Activated naive CD8-positive, alpha-beta T cell treated with anti-CD3 and anti-CD28 coated beads, Interleukin-2, amount 10 ng/mL, durations not matched to agents 7 days and 5 days (primary cell): Measurements from ENCODE around the gene ARID3C. TPM values are rescaled to one million over a fixed set of nuclear protein-coding genes. Genes with fewer than 3 reads are reported as not detected.
A peak's percentile ranks its signal among the peaks of the same experiment; 100 is the strongest.
"Not testable (repeated sequence)": the region's sequence is repeated elsewhere in the genome, so short reads cannot be mapped to it uniquely, and the experiment has no call there.

Experiments
- ATAC-seq: fragments of 150-1000 bp; cut with Tn5 transposase; one replicate; pipeline ENCODE4 v1.10.0; 2021; ENCODE audit warnings: low read depth, moderate library complexity
- POLR2A ChIA-PET: fragments of 350-600 bp; sonication (Branson Sonifier 250); formaldehyde crosslinking; loops from one replicate; lab custom pipeline; 2021; ENCODE audit warnings: antibody characterized with exemption; lab: Charles Lee
- DNase-seq: peaks from one replicate; pipeline ENCODE4 v3.0.0; 2021
- H3K27ac Mint-ChIP-seq: one replicate; pipeline ENCODE4 v1.8.0; 2022; ENCODE audit warnings: mild to moderate bottlenecking, mixed read lengths
- H3K27me3 Mint-ChIP-seq: one replicate; pipeline ENCODE4 v1.8.0; 2022; ENCODE audit warnings: mild to moderate bottlenecking, moderate library complexity, mixed read lengths
- H3K36me3 Mint-ChIP-seq: one replicate; pipeline ENCODE4 v1.8.0; 2021; ENCODE audit warnings: mild to moderate bottlenecking, mixed read lengths
- H3K4me1 Mint-ChIP-seq: one replicate; pipeline ENCODE4 v1.8.0; 2021; ENCODE audit warnings: mixed read lengths
- H3K4me3 Mint-ChIP-seq: one replicate; pipeline ENCODE4 v1.8.0; 2022; ENCODE audit warnings: mild to moderate bottlenecking, moderate library complexity, mixed read lengths
- H3K9me3 Mint-ChIP-seq: one replicate; pipeline ENCODE4 v1.8.0; 2021; ENCODE audit warnings: mixed read lengths
- total RNA-seq, 2 experiments: library from RNA; stranded (reverse); gene quantifications; one replicate each; pipeline ENCODE4 v1.2.3, GENCODE V29; 2021

ARID3C gene
- total RNA-seq, 2 experiments from 2014 or later, result not detected

DNA sequence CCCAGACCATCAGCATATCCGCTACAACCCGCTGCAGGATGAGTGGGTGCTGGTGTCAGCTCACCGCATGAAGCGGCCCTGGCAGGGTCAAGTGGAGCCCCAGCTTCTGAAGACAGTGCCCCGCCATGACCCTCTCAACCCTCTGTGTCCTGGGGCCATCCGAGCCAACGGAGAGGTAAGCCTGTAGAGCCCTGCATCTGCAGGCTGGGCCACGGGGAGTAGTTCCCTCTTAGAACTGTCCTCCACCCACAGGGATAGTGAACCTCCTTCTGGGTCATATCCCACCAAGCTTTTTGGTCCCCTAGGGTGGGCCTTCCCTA, 18.2 kb upstream of the ARID3C start:
- H3K27me3 Mint-ChIP-seq, result no peaks in the 10 kb centered on the region
- peaks cover 17% of the 10 kb centered on the region for H3K4me1 Mint-ChIP-seq
- H3K27ac Mint-ChIP-seq, result peak overlapping the region; percentile 91
- POLR2A ChIA-PET, result interaction anchor here (0.6 to 5.6 kb wide), 12 partner anchors 10 to 602 kb away, joined by 3 to 117 read pairs (median 4); partner anchors contain the start of genes ATOSB, DCTN3, SIGMAR1 and STOML2
- H3K36me3 Mint-ChIP-seq, result peaks cover 18% of the 10 kb centered on the region
- peak overlapping the region; percentile 94 for H3K4me3 Mint-ChIP-seq
- ATAC-seq (no peak), DNase-seq (no peak)
- H3K9me3 Mint-ChIP-seq, result no peaks in the 10 kb centered on the region

- H3K9me3 Mint-ChIP-seq, result no peaks in the 10 kb centered on the region
- peak; percentile 98 for DNase-seq
- peak; percentile 84 for ATAC-seq
- POLR2A ChIA-PET, result interaction anchor here (0.6 to 5.6 kb wide), 13 partner anchors 10 to 601 kb away, joined by 3 to 117 read pairs (median 4); partner anchors contain the start of genes ATOSB, DCTN3, SIGMAR1 and STOML2
- no peaks in the 10 kb centered on the region for H3K27me3 Mint-ChIP-seq
- H3K27ac Mint-ChIP-seq, result peak within 1 kb of the TSS; percentile 91
- peaks cover 18% of the 10 kb centered on the region for H3K36me3 Mint-ChIP-seq
- H3K4me1 Mint-ChIP-seq, result peaks cover 17% of the 10 kb centered on the region
- peak within 1 kb of the TSS; percentile 94 for H3K4me3 Mint-ChIP-seq
Measured at GRCh38 chr9:34646211-34647083, 17.6 kb upstream of the ARID3C start, which contains the start of gene GALT. GALT (plus strand) TSS chr9:34646675; CDS start chr9:34646705, 30 bp downstream.

DNA sequence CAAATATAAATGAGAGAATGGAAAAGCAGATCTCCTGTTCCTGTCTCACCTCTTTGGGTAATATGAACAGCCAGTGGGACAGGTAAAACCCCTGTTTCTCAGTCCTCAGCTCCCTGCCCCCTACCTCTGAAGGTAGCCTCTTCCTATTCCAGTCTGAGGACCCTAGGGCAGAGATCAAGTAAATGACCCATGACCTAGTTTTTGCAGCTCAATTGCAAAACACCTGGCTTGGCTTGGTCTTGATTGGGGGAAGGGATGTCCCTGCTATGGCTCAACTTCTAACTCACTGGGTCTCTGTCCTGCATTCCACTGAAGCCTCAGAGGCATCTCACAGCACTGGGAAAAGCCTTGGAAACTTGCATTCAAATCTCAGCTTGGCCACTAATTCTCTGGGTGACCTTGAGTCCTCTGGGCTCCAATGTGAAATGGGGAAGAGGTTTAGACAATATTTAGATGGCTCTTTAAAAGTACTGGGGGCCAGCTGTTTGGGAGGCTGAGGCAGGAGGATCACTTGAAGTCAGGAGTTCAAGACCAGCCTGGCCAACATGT, 16.0 kb upstream of the ARID3C start:
- POLR2A ChIA-PET, result interaction anchor here (1.0 to 5.6 kb wide), 3 partner anchors 9 to 33 kb away, joined by 3 to 117 read pairs (median 4); partner anchors contain the start of gene SIGMAR1
- ATAC-seq (no peak), DNase-seq (no peak)
- H3K36me3 Mint-ChIP-seq, result peaks cover 18% of the 10 kb centered on the region
- H3K9me3 Mint-ChIP-seq, result no peaks in the 10 kb centered on the region
- peaks cover 17% of the 10 kb centered on the region for H3K4me1 Mint-ChIP-seq
- no peak overlapping the region for H3K27ac Mint-ChIP-seq
- H3K27me3 Mint-ChIP-seq, result no peaks in the 10 kb centered on the region
- no peak overlapping the region for H3K4me3 Mint-ChIP-seq

DNA sequence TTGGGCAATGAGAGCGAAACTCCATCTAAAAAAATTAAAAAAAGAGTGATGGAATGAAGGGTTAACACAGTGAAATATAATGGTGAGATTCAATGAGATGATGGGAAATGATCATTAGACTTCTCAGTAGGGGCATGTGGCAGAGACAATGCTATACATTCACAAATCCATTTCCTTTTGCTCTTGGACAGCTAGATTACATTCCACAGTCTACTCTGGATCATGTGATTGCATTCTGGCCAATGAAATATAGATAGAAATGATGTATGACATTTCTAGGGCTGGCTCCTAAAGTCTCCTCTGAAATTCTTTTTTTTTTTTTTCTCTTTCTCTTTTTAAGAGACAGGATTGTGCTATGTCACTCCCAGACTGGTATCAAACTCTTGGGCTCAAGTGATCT, 13.8 kb upstream of the ARID3C start:
- DNase-seq (no peak), ATAC-seq (no peak)
- POLR2A ChIA-PET, result interaction anchor here (0.8 to 0.9 kb wide), 2 partner anchors 12 to 23 kb away, joined by 3 to 4 read pairs; no protein-coding TSS in a partner anchor
- H3K27ac Mint-ChIP-seq, result no peak overlapping the region
- H3K4me1 Mint-ChIP-seq, result peaks cover 18% of the 10 kb centered on the region
- H3K4me3 Mint-ChIP-seq, result no peak overlapping the region
- H3K9me3 Mint-ChIP-seq, result no peaks in the 10 kb centered on the region
- H3K36me3 Mint-ChIP-seq, result peaks cover 3% of the 10 kb centered on the region
- H3K27me3 Mint-ChIP-seq, result no peaks in the 10 kb centered on the region

GRCh38 chr9:34639322-34639721, 10.5 kb upstream of the ARID3C start:
- not testable (repeated sequence) for H3K27ac Mint-ChIP-seq, H3K36me3 Mint-ChIP-seq, H3K4me3 Mint-ChIP-seq, DNase-seq, H3K9me3 Mint-ChIP-seq, ATAC-seq, H3K27me3 Mint-ChIP-seq
- H3K4me1 Mint-ChIP-seq, result peaks cover 27% of the 10 kb centered on the region
- POLR2A ChIA-PET, result interaction anchor here (1.0 to 7.1 kb wide), 5 partner anchors 7 to 26 kb away, joined by 3 to 117 read pairs (median 13); partner anchors contain the start of genes GALT and RPP25L

GRCh38 chr9:34638138-34638445, 9.2 kb upstream of the ARID3C start:
- Mint-ChIP-seq H3K9me3 (no peaks in the 10 kb centered on the region), H3K27me3 (no peaks in the 10 kb centered on the region), H3K4me1 (peaks cover 31% of the 10 kb centered on the region), H3K36me3 (peaks cover 2% of the 10 kb centered on the region), H3K27ac (peak overlapping the region; percentile 84), H3K4me3 (peak overlapping the region; percentile 87)
- POLR2A ChIA-PET, result interaction anchor here (0.6 to 7.1 kb wide), 19 partner anchors 8 to 979 kb away, joined by 3 to 117 read pairs (median 6); partner anchors contain the start of genes ARID3C, DCTN3, GALT and IL11RA
- no peak for DNase-seq
- ATAC-seq, result no peak

GRCh38 chr9:34637356-34638137, 8.7 kb upstream of the ARID3C start, which contains the start of gene SIGMAR1:
SIGMAR1 (minus strand) TSS chr9:34637787; CDS start chr9:34637697, 90 bp downstream.
- Mint-ChIP-seq H3K4me3 (peak within 1 kb of the TSS; percentile 87), H3K36me3 (peaks cover 2% of the 10 kb centered on the region), H3K27ac (peak within 1 kb of the TSS; percentile 84), H3K27me3 (no peaks in the 10 kb centered on the region), H3K9me3 (no peaks in the 10 kb centered on the region), H3K4me1 (peaks cover 31% of the 10 kb centered on the region)
- DNase-seq (peak; percentile 97), ATAC-seq (peak; percentile 91)
- POLR2A ChIA-PET, result interaction anchor here (0.6 to 7.1 kb wide), 22 partner anchors 8 to 1002 kb away, joined by 3 to 117 read pairs (median 5); partner anchors contain the start of genes ARID3C, CCL27, DCTN3 and GALT

DNA sequence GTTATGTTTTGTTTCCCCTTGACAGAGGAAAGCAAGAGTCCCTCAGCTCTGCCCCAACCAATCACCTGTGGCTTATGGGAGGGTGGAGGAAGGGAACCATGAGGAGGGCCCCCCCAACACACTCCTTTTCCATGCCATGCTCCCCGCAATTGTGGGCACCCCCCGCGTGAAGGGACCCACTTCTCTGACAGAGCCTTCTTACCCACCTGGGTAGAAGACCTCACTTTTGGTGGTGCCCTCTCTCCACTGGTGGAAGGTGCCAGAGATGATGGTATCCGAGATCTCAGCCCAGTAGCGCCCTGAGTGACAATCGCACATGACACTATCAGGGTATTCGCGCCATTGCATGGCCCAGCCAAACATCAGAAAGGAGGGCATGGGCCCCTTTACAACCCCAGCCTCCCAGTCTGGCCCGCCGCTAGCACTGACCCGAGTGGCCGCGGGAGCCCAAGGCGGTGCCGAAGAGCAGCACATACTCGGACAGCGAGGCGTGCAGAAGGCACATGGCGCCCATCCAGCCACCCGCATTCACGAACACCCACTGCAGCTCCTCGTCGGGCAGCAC, 8.0 kb upstream of the ARID3C start:
- Mint-ChIP-seq H3K9me3 (no peaks in the 10 kb centered on the region), H3K36me3 (peaks cover 2% of the 10 kb centered on the region), H3K4me1 (peaks cover 31% of the 10 kb centered on the region), H3K27me3 (no peaks in the 10 kb centered on the region), H3K27ac (peak overlapping the region; percentile 84), H3K4me3 (peak overlapping the region; percentile 87)
- no peak for ATAC-seq
- no peak for DNase-seq
- POLR2A ChIA-PET, result interaction anchor here (0.6 to 7.1 kb wide), 11 partner anchors 9 to 1002 kb away, joined by 3 to 117 read pairs (median 7); partner anchors contain the start of genes DCTN3, GALT, IL11RA and MYORG

DNA sequence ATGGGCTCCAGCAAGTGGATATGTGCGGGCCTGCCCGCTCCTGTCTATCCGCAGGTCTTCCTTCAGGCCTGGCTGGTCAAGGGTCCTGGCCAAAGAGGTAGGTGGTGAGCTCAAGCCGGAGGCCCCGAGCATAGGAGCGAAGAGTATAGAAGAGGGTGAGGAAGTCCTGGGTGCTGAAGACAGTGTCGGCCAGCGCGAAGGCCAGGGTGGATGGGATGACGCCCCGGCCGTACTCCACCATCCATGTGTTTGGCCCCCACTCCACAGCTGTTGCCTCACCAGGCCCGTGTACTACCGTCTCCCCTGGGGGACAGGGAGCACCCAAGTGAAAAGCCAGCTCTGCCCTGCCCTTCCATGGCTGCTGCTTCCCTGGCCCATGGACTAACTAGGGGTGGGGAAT, 6.7 kb upstream of the ARID3C start:
- Mint-ChIP-seq H3K27ac (no peak overlapping the region), H3K36me3 (peaks cover 2% of the 10 kb centered on the region), H3K4me3 (peak overlapping the region; percentile 57), H3K27me3 (peaks cover 6% of the 10 kb centered on the region), H3K4me1 (peaks cover 31% of the 10 kb centered on the region), H3K9me3 (no peaks in the 10 kb centered on the region)
- POLR2A ChIA-PET, result interaction anchor here (3.6 to 7.1 kb wide), 3 partner anchors 10 to 21 kb away, joined by 42 to 117 read pairs (median 75); partner anchors contain the start of genes DCTN3, GALT and RPP25L
- DNase-seq (no peak), ATAC-seq (no peak)

DNA sequence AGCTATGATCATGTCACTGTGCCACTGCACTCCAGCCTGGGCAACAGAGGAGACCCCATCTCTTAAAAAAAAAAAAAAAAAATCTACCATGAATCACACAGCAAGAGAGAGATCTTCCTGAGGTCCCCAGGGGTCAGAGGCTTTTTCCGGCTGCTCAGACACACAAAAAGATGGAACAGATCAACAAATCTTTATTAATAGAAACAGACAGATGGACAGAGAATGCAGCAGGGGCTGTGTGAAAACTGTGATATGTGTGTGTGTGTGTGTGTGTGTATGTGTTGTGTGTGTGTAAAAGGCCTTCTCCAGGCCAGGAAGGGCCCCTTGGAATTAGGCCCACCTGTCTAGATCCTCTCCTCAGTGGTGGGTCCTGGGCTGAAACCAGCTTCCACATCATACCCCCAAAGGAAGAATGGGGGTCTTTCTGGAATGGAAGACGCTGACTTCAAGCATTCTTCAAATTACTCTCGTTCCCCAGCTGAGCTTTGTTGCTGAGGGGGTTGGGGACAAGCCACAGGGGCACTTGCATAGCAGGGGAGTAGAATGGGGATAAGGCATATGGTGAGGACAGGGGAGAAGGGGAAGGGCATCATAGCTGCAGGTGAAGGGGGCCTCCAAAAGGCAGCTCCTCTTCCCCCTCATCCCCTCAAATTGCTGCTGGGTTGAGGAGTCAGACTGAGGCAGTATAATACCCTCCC, 5.8 kb upstream of the ARID3C start:
- H3K4me3 Mint-ChIP-seq, result no peak overlapping the region
- POLR2A ChIA-PET, result interaction anchor here (1.1 to 7.1 kb wide), 5 partner anchors 11 to 30 kb away, joined by 3 to 117 read pairs (median 11); partner anchors contain the start of genes DCTN3, GALT and RPP25L
- H3K27me3 Mint-ChIP-seq, result peaks cover 15% of the 10 kb centered on the region
- no peak overlapping the region for H3K27ac Mint-ChIP-seq
- H3K4me1 Mint-ChIP-seq, result peaks cover 31% of the 10 kb centered on the region
- H3K36me3 Mint-ChIP-seq, result peaks cover 2% of the 10 kb centered on the region
- DNase-seq (no peak), ATAC-seq (no peak)
- H3K9me3 Mint-ChIP-seq, result no peaks in the 10 kb centered on the region

GRCh38 chr9:34633851-34634550, 5.1 kb upstream of the ARID3C start:
- H3K27ac Mint-ChIP-seq, result no peak overlapping the region
- peak; percentile 21 for ATAC-seq
- H3K4me3 Mint-ChIP-seq, result no peak overlapping the region
- H3K27me3 Mint-ChIP-seq, result peaks cover 20% of the 10 kb centered on the region
- POLR2A ChIA-PET, result interaction anchor here (1.1 to 7.1 kb wide), 5 partner anchors 11 to 31 kb away, joined by 3 to 117 read pairs (median 11); partner anchors contain the start of genes DCTN3, GALT and RPP25L
- peaks cover 2% of the 10 kb centered on the region for H3K36me3 Mint-ChIP-seq
- peak; percentile 83 for DNase-seq
- no peaks in the 10 kb centered on the region for H3K9me3 Mint-ChIP-seq
- H3K4me1 Mint-ChIP-seq, result peaks cover 35% of the 10 kb centered on the region
